B cell (primary cell): ENCODE measurements around the gene CNTNAP2. TPM values are rescaled to one million over a fixed set of nuclear protein-coding genes. Genes with fewer than 3 reads are reported as not detected.

Experiments
- ATAC-seq: fragments of 200-7000 bp; cut with Tn5 transposase; one replicate; pipeline ENCODE4 v1.10.0; 2021; ENCODE audit warnings: low read depth, mild to moderate bottlenecking, moderate number of reproducible peaks, moderate library complexity
- CTCF ChIA-PET: fragments of 350-600 bp; sonication (Branson Sonifier 250); formaldehyde crosslinking; loops from one replicate; lab custom pipeline; 2021; ENCODE audit warnings: antibody characterized with exemption, inconsistent platforms; lab: Charles Lee
- POLR2A ChIA-PET: fragments of 350-600 bp; sonication (Branson Sonifier 250); formaldehyde crosslinking; loops from one replicate; lab custom pipeline; 2021; ENCODE audit warnings: antibody characterized with exemption; lab: Charles Lee
- DNase-seq: peaks from one replicate; pipeline ENCODE4 v3.0.0; 2013
- H2AFZ ChIP-seq: 2 replicates; pipeline ENCODE4 v1.6.1; 2012; ENCODE audit warnings: mild to moderate bottlenecking, low read depth, low read length; ENCODE audit not compliant: insufficient read depth, poor library complexity, severe bottlenecking
- H3K27ac ChIP-seq, 2 donors: 1 replicate in 1 of 2; 2 replicates in 1 of 2; pipeline ENCODE4 v1.5.1; 2012 to 2013; ENCODE audit warnings: low read length in 2 of 2, mild to moderate bottlenecking in 2 of 2, moderate library complexity in 1 of 2
- H3K27me3 ChIP-seq, 4 experiments: fragments of 200-600 bp in 1 of 4; sonication (generic) in 1 of 4; replicated peaks in 1 of 4; 1 replicate in 2 of 4; 2 replicates in 2 of 4; pipeline versions ENCODE4 v1.6.1 to v1.7.0; 2013 to 2016; ENCODE audit warnings: low read length in 3 of 4, mild to moderate bottlenecking in 2 of 4, mixed read lengths in 1 of 4, moderate library complexity in 1 of 4; ENCODE audit not compliant: insufficient read depth in 4 of 4, control insufficient read depth in 3 of 4; ENCODE audit errors: control extremely low read depth in 1 of 4
- H3K36me3 ChIP-seq, 2 experiments: replicated peaks in 1 of 2; 1 replicate in 1 of 2; 2 replicates in 1 of 2; pipeline versions ENCODE4 v1.6.1 to v1.7.1; 2013; ENCODE audit warnings: low read length in 1 of 2; ENCODE audit not compliant: insufficient read depth in 2 of 2, control insufficient read depth in 1 of 2; ENCODE audit errors: control extremely low read depth in 1 of 2, extremely low read depth in 1 of 2
- H3K4me1 ChIP-seq, 2 donors: fragments of 200-600 bp in 1 of 2; sonication (generic) in 1 of 2; 1 replicate in 1 of 2; 2 replicates in 1 of 2; pipeline versions ENCODE4 v1.5.1 to v1.6.1; 2013 to 2017; ENCODE audit warnings: low read length in 2 of 2; ENCODE audit not compliant: control insufficient read depth in 2 of 2, insufficient read depth in 2 of 2
- H3K4me2 ChIP-seq: replicated peaks from 2 replicates; pipeline ENCODE3; 2012; ENCODE audit warnings: mild to moderate bottlenecking, low read depth, low read length; ENCODE audit not compliant: poor library complexity, severe bottlenecking
- H3K4me3 ChIP-seq, 5 experiments: fragments of 200-600 bp in 1 of 5; sonication (generic) in 1 of 5; 1 replicate in 3 of 5; 2 replicates in 2 of 5; pipeline versions ENCODE4 v1.5.1 to v1.7.0; 2011 to 2016; ENCODE audit warnings: low read length in 4 of 5, mild to moderate bottlenecking in 4 of 5, low read depth in 2 of 5, control low read depth in 1 of 5, moderate library complexity in 1 of 5; ENCODE audit not compliant: insufficient read depth in 1 of 5; ENCODE audit errors: control extremely low read depth in 1 of 5, extremely low read depth in 1 of 5
- H3K79me2 ChIP-seq: fragments of 200-600 bp; sonication (generic); one replicate; pipeline ENCODE4 v1.6.0; 2016; ENCODE audit warnings: low read length; ENCODE audit not compliant: control insufficient read depth, insufficient read depth
- H3K9ac ChIP-seq: fragments of 200-600 bp; sonication (generic); 2 replicates; pipeline ENCODE4 v1.6.1; 2017; ENCODE audit warnings: mild to moderate bottlenecking, low read length, moderate library complexity
- H3K9me3 ChIP-seq, 3 donors: one replicate each; pipeline versions ENCODE4 v1.6.1 to v1.7.1; 2013; ENCODE audit warnings: low read length in 2 of 3; ENCODE audit not compliant: control insufficient read depth in 2 of 3, insufficient read depth in 1 of 3; ENCODE audit errors: control extremely low read depth in 1 of 3
- H4K20me1 ChIP-seq: 2 replicates; pipeline ENCODE4 v1.6.0; 2012; ENCODE audit warnings: mild to moderate bottlenecking, low read length; ENCODE audit not compliant: insufficient read depth, control insufficient read depth, poor library complexity, severe bottlenecking
- H3K27ac Mint-ChIP-seq: one replicate; pipeline ENCODE4 v1.8.0; 2021; ENCODE audit warnings: mixed read lengths
- H3K27me3 Mint-ChIP-seq: one replicate; pipeline ENCODE4 v1.8.0; 2021; ENCODE audit warnings: mixed read lengths
- H3K4me1 Mint-ChIP-seq: one replicate; pipeline ENCODE4 v1.8.0; 2021; ENCODE audit warnings: mixed read lengths
- H3K4me3 Mint-ChIP-seq: one replicate; pipeline ENCODE4 v1.8.0; 2021; ENCODE audit warnings: mixed read lengths
- H3K9me3 Mint-ChIP-seq: one replicate; pipeline ENCODE4 v1.8.0; 2022; ENCODE audit warnings: mixed read lengths; ENCODE audit not compliant: insufficient read depth
- CTCF ChIP-seq: fragments of 200-600 bp; IDR thresholded peaks from one replicate; pipeline ENCODE4 v1.8.0; 2022; ENCODE audit warnings: antibody characterized with exemption, mild to moderate bottlenecking
- EZH2 ChIP-seq: IDR thresholded peaks from 2 replicates; pipeline ENCODE4 v1.6.1; 2012; ENCODE audit warnings: borderline replicate concordance, low read depth, mild to moderate bottlenecking, moderate library complexity, low read length; ENCODE audit not compliant: insufficient read depth, poor library complexity, severe bottlenecking
- WGBS: methylation state at CpG from one replicate; pipeline ENCODE4 v1.1.5; 2013; ENCODE audit warnings: missing lambda C conversion rate; ENCODE audit not compliant: insufficient coverage; 5-methylcytosine and 5-hydroxymethylcytosine counted together
- intact Hi-C: fragments of 100-400 bp; cut with micrococcal nuclease; formaldehyde crosslinking; loops from one replicate; pipeline ENCODE4 v1.10.0; 2022
- polyA plus RNA-seq: library from polyadenylated mRNA; depleted of rRNA; stranded (reverse); fragments of >200 nt; gene quantifications from 2 replicates; pipeline ENCODE4 v1.2.3, GENCODE V29; 2012
- total RNA-seq, 2 donors: library from RNA; stranded (reverse); fragments of 120-200 nt in 1 of 2; gene quantifications; 1 replicate in 1 of 2; 2 replicates in 1 of 2; pipeline versions ENCODE4 v1.2.3 to v1.2.4, GENCODE V29; 2013 to 2022

Gene CNTNAP2
- total and polyA plus RNA-seq, 2 donors (not counting 1 experiment from before 2014, with no cell fraction given), result 7.4 to 16.6 TPM

DNA sequence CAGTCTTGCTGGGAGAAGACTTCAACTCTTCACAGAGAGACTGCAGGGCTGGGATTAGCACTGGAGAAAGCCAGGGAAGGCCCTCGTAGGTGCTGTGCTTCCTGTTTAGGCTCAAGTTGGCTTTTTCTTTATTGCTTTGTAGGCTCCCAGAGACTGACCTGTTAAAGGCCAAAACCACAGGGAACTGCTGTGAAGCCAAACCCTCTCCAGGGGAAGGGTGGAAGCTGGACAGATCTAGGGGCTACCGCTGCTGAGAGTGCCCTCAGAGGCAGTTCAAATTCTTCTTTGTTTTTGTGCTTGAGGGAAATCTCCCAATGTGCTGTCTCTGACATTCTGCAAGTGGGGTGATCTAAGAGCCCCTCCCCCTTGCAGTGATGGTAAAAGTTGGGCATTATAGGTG lies 198.4 kb downstream of the CNTNAP2 start:
- H3K27me3 ChIP-seq, result no peaks in the 10 kb centered on the region
- no peaks in the 10 kb centered on the region for H3K36me3 ChIP-seq
- TF ChIP-seq CTCF (no peak), EZH2 (no peak)
- no peak overlapping the region for H3K9ac ChIP-seq
- no peaks in the 10 kb centered on the region for H3K27me3 Mint-ChIP-seq
- H3K9me3 ChIP-seq, result peaks cover 0 to 2% (median 0%) of the 10 kb centered on the region in 3 donors
- ATAC-seq (no peak), DNase-seq (no peak)
- WGBS, result 73% methylated on average over 2 of the region's 2 CpGs
- H3K9me3 Mint-ChIP-seq, result no peaks in the 10 kb centered on the region
- ChIA-PET CTCF (no interaction called here), POLR2A (no interaction called here)
- H3K27ac Mint-ChIP-seq, result no peak overlapping the region
- H3K27ac ChIP-seq, result no peak overlapping the region
- no peak overlapping the region for H3K4me3 Mint-ChIP-seq
- no peaks in the 10 kb centered on the region for H3K79me2 ChIP-seq
- no peak overlapping the region for H3K4me3 ChIP-seq
- H2AFZ ChIP-seq, result no peak overlapping the region
- no peaks in the 10 kb centered on the region for H3K4me1 ChIP-seq
- intact Hi-C loops, result no loop called here
- no peak overlapping the region for H3K4me2 ChIP-seq
- no peaks in the 10 kb centered on the region for H4K20me1 ChIP-seq
- H3K4me1 Mint-ChIP-seq, result no peaks in the 10 kb centered on the region

GRCh38 chr7:146319629-146320028 lies 203.0 kb downstream of the CNTNAP2 start:
- no peak for DNase-seq
- H3K27ac ChIP-seq, result no peak overlapping the region
- no peaks in the 10 kb centered on the region for H3K36me3 ChIP-seq
- H3K9me3 ChIP-seq, result peaks cover 0 to 2% (median 0%) of the 10 kb centered on the region in 3 donors
- H4K20me1 ChIP-seq, result no peaks in the 10 kb centered on the region
- H3K79me2 ChIP-seq, result no peaks in the 10 kb centered on the region
- intact Hi-C loops, result no loop called here
- no peak overlapping the region for H2AFZ ChIP-seq
- H3K4me1 ChIP-seq, result no peaks in the 10 kb centered on the region
- H3K4me3 ChIP-seq, result no peak overlapping the region
- TF ChIP-seq EZH2 (no peak), CTCF (no peak)
- Mint-ChIP-seq H3K4me3 (no peak overlapping the region), H3K27ac (no peak overlapping the region), H3K9me3 (no peaks in the 10 kb centered on the region), H3K4me1 (no peaks in the 10 kb centered on the region), H3K27me3 (no peaks in the 10 kb centered on the region)
- H3K9ac ChIP-seq, result no peak overlapping the region
- no peak for ATAC-seq
- WGBS, result 100% methylated on average over 3 of the region's 5 CpGs
- H3K27me3 ChIP-seq, result no peaks in the 10 kb centered on the region
- ChIA-PET POLR2A (no interaction called here), CTCF (no interaction called here)
- no peak overlapping the region for H3K4me2 ChIP-seq
